HEK293 (cell line): ENCODE results near the gene ZNF234.

Experiments
- MZF1 ChIP-seq: fragments of 450-650 bp; formaldehyde crosslinking; IDR thresholded peaks from 2 replicates; pipeline ENCODE4 v1.5.1; 2017; ENCODE audit warnings: missing biosample characterization, missing genetic modification characterization, borderline replicate concordance
- REPIN1 ChIP-seq: fragments of 450-650 bp; formaldehyde crosslinking; IDR thresholded peaks from 2 replicates; pipeline ENCODE4 v1.5.1; 2017; ENCODE audit warnings: missing biosample characterization, missing genetic modification characterization, low read depth
- SCRT2 ChIP-seq: fragments of 450-650 bp; formaldehyde crosslinking; IDR thresholded peaks from 2 replicates; pipeline ENCODE4 v1.5.1; 2016; ENCODE audit warnings: missing biosample characterization, missing genetic modification characterization
- ZFHX2 ChIP-seq: fragments of 450-650 bp; formaldehyde crosslinking; conservative IDR thresholded peaks from 2 replicates; pipeline ENCODE4 v1.5.1; 2016; ENCODE audit warnings: missing biosample characterization, missing genetic modification characterization
- ZNF561 ChIP-seq: fragments of 450-650 bp; IDR thresholded peaks from 2 replicates; pipeline ENCODE4 v1.5.1; 2018; ENCODE audit warnings: missing biosample characterization, missing genetic modification characterization, borderline replicate concordance
- ZNF626 ChIP-seq: fragments of 450-650 bp; sonication (Bioruptor Pico); formaldehyde crosslinking; IDR thresholded peaks from 2 replicates; pipeline ENCODE4 v1.5.1; 2018; ENCODE audit warnings: missing biosample characterization, missing genetic modification characterization, inconsistent platforms
- TF ChIP-seq, protein P1 (sequence below): fragments of 450-650 bp; formaldehyde crosslinking; IDR thresholded peaks from 2 replicates; pipeline ENCODE4 v1.5.1; 2016; ENCODE audit warnings: missing biosample characterization, missing genetic modification characterization
- TF ChIP-seq, protein P2 (sequence below): fragments of 450-650 bp; formaldehyde crosslinking; IDR thresholded peaks from 2 replicates; pipeline ENCODE4 v1.5.1; 2016; ENCODE audit warnings: missing biosample characterization, missing genetic modification characterization
- TF ChIP-seq, protein P3 (sequence below): fragments of 450-650 bp; formaldehyde crosslinking; IDR thresholded peaks from 2 replicates; pipeline ENCODE4 v1.5.1; 2016; ENCODE audit warnings: missing biosample characterization, missing genetic modification characterization, low read depth
- TF ChIP-seq, protein P4 (sequence below): IDR thresholded peaks from 2 replicates; pipeline ENCODE4 v1.6.1; 2011; ENCODE audit warnings: mild to moderate bottlenecking, low read depth, low read length, borderline replicate concordance
- TF ChIP-seq, protein P5 (sequence below): sonication (generic); formaldehyde crosslinking; IDR thresholded peaks from 2 replicates; pipeline ENCODE4 v1.8.1; 2022; ENCODE audit warnings: mild to moderate bottlenecking, moderate library complexity, missing genetic modification reagents
- TF ChIP-seq, protein P6 (sequence below): fragments of 450-650 bp; formaldehyde crosslinking; IDR thresholded peaks from 2 replicates; pipeline ENCODE4 v1.5.1; 2016; ENCODE audit warnings: missing biosample characterization, missing genetic modification characterization

DNA sequence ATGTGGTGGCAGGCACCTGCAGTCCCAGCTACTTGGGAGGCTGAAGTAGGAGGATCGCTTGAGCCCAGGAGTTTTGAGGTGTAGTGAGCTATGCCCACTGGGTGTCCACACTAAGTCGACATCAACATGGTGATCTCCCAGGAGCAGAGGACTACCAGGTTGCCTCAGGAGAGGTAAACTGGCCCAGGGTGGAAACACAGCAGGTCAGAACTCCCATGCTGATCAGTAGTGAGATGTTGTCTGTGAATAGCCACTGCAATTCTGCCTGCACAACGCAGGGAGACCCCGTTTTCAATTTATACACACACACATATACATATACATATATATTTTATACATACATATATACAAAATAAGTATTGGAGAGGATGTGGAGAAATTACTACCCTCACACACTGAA is 49.2 kb upstream of the ZNF234 start:
- TF ChIP-seq, protein P1, sequence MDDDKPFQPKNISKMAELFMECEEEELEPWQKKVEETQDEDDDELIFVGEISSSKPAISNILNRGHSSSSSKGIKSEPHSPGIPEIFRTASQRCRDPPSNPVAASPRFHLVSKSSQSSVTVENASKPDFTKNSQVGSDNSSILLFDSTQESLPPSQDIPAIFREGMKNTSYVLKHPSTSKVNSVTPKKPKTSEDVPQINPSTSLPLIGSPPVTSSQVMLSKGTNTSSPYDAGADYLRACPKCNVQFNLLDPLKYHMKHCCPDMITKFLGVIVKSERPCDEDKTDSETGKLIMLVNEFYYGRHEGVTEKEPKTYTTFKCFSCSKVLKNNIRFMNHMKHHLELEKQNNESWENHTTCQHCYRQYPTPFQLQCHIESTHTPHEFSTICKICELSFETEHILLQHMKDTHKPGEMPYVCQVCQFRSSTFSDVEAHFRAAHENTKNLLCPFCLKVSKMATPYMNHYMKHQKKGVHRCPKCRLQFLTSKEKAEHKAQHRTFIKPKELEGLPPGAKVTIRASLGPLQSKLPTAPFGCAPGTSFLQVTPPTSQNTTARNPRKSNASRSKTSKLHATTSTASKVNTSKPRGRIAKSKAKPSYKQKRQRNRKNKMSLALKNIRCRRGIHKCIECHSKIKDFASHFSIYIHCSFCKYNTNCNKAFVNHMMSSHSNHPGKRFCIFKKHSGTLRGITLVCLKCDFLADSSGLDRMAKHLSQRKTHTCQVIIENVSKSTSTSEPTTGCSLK (tag by site-specific recombination): no peak
- TF ChIP-seq REPIN1 (tag by site-specific recombination) (no peak), ZNF626 (tag by site-specific recombination) (no peak), MZF1 (tag by site-specific recombination) (no peak), ZNF561 (tag by site-specific recombination) (no peak), ZFHX2 (tag by site-specific recombination) (no peak), SCRT2 (no peak)
- TF ChIP-seq, protein P2, sequence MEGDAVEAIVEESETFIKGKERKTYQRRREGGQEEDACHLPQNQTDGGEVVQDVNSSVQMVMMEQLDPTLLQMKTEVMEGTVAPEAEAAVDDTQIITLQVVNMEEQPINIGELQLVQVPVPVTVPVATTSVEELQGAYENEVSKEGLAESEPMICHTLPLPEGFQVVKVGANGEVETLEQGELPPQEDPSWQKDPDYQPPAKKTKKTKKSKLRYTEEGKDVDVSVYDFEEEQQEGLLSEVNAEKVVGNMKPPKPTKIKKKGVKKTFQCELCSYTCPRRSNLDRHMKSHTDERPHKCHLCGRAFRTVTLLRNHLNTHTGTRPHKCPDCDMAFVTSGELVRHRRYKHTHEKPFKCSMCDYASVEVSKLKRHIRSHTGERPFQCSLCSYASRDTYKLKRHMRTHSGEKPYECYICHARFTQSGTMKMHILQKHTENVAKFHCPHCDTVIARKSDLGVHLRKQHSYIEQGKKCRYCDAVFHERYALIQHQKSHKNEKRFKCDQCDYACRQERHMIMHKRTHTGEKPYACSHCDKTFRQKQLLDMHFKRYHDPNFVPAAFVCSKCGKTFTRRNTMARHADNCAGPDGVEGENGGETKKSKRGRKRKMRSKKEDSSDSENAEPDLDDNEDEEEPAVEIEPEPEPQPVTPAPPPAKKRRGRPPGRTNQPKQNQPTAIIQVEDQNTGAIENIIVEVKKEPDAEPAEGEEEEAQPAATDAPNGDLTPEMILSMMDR (tag by site-specific recombination): no peak
- TF ChIP-seq, protein P3, sequence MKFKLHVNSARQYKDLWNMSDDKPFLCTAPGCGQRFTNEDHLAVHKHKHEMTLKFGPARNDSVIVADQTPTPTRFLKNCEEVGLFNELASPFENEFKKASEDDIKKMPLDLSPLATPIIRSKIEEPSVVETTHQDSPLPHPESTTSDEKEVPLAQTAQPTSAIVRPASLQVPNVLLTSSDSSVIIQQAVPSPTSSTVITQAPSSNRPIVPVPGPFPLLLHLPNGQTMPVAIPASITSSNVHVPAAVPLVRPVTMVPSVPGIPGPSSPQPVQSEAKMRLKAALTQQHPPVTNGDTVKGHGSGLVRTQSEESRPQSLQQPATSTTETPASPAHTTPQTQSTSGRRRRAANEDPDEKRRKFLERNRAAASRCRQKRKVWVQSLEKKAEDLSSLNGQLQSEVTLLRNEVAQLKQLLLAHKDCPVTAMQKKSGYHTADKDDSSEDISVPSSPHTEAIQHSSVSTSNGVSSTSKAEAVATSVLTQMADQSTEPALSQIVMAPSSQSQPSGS (tag by site-specific recombination): no peak
- TF ChIP-seq, protein P4, sequence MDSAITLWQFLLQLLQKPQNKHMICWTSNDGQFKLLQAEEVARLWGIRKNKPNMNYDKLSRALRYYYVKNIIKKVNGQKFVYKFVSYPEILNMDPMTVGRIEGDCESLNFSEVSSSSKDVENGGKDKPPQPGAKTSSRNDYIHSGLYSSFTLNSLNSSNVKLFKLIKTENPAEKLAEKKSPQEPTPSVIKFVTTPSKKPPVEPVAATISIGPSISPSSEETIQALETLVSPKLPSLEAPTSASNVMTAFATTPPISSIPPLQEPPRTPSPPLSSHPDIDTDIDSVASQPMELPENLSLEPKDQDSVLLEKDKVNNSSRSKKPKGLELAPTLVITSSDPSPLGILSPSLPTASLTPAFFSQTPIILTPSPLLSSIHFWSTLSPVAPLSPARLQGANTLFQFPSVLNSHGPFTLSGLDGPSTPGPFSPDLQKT: no peak
- TF ChIP-seq, protein P5, sequence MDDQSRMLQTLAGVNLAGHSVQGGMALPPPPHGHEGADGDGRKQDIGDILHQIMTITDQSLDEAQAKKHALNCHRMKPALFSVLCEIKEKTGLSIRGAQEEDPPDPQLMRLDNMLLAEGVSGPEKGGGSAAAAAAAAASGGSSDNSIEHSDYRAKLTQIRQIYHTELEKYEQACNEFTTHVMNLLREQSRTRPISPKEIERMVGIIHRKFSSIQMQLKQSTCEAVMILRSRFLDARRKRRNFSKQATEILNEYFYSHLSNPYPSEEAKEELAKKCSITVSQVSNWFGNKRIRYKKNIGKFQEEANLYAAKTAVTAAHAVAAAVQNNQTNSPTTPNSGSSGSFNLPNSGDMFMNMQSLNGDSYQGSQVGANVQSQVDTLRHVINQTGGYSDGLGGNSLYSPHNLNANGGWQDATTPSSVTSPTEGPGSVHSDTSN (CRISPR knock-in tag): no peak
- TF ChIP-seq, protein P6, sequence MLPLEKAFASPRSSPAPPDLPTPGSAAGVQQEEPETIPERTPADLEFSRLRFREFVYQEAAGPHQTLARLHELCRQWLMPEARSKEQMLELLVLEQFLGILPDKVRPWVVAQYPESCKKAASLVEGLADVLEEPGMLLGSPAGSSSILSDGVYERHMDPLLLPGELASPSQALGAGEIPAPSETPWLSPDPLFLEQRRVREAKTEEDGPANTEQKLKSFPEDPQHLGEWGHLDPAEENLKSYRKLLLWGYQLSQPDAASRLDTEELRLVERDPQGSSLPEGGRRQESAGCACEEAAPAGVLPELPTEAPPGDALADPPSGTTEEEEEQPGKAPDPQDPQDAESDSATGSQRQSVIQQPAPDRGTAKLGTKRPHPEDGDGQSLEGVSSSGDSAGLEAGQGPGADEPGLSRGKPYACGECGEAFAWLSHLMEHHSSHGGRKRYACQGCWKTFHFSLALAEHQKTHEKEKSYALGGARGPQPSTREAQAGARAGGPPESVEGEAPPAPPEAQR: no peak
